CD14-positive monocyte (primary cell): ENCODE data around the gene PCARE. TPM values are rescaled to one million over a fixed set of nuclear protein-coding genes. Genes with fewer than 3 reads are reported as not detected.
A peak's percentile ranks its signal among the peaks of the same experiment; 100 is the strongest.

Experiments used
- DNase-seq, 3 donors: peaks; one replicate each; pipeline ENCODE4 v3.0.0-alpha.2; 2011 to 2022
- H2AFZ ChIP-seq: 2 replicates; pipeline ENCODE4 v1.6.0; 2012; ENCODE audit warnings: mild to moderate bottlenecking, low read depth, low read length, inconsistent platforms; ENCODE audit not compliant: insufficient read depth, poor library complexity, severe bottlenecking
- H3K27ac ChIP-seq, 2 donors: 1 replicate in 1 of 2; 2 replicates in 1 of 2; pipeline ENCODE4 v1.5.1; 2012 to 2013; ENCODE audit warnings: low read length in 2 of 2, control low read depth in 1 of 2, inconsistent platforms in 1 of 2, low read depth in 1 of 2, mild to moderate bottlenecking in 1 of 2
- H3K27me3 ChIP-seq, 2 donors: one replicate each; pipeline versions ENCODE4 v1.6.0 to v1.6.1; 2011 to 2013; ENCODE audit warnings: low read length in 2 of 2; ENCODE audit not compliant: control insufficient read depth in 2 of 2, insufficient read depth in 2 of 2
- H3K36me3 ChIP-seq, 2 donors: replicated peaks in 1 of 2; 1 replicate in 1 of 2; 2 replicates in 1 of 2; pipeline versions ENCODE4 v1.5.1 to v1.6.1; 2012 to 2013; ENCODE audit warnings: low read length in 2 of 2, control low read depth in 1 of 2, inconsistent platforms in 1 of 2, mild to moderate bottlenecking in 1 of 2; ENCODE audit not compliant: insufficient read depth in 2 of 2, control insufficient read depth in 1 of 2
- H3K4me1 ChIP-seq, 2 donors: 1 replicate in 1 of 2; 2 replicates in 1 of 2; pipeline versions ENCODE4 v1.5.1 to v1.6.1; 2012 to 2013; ENCODE audit warnings: low read length in 2 of 2, control low read depth in 1 of 2, inconsistent platforms in 1 of 2, mild to moderate bottlenecking in 1 of 2, moderate library complexity in 1 of 2; ENCODE audit not compliant: insufficient read depth in 2 of 2, control insufficient read depth in 1 of 2
- H3K4me2 ChIP-seq: replicated peaks from 2 replicates; pipeline ENCODE3; 2012; ENCODE audit warnings: low read length, moderate library complexity, mild to moderate bottlenecking; ENCODE audit not compliant: poor library complexity, severe bottlenecking; ENCODE audit errors: extremely low read depth
- H3K4me3 ChIP-seq, 3 experiments: fragments of 200-600 bp in 1 of 3; sonication (generic) in 1 of 3; replicated peaks in 1 of 3; 1 replicate in 2 of 3; 2 replicates in 1 of 3; pipeline ENCODE4 v1.5.1; 2011 to 2013; ENCODE audit warnings: low read length in 3 of 3, mild to moderate bottlenecking in 3 of 3, control low read depth in 2 of 3, low read depth in 2 of 3, inconsistent platforms in 1 of 3, moderate library complexity in 1 of 3
- H3K79me2 ChIP-seq: 2 replicates; pipeline ENCODE4 v1.6.0; 2012; ENCODE audit warnings: mild to moderate bottlenecking, control low read depth, inconsistent platforms, low read length, moderate library complexity; ENCODE audit not compliant: insufficient read depth
- H3K9ac ChIP-seq: 2 replicates; pipeline ENCODE4 v1.6.0; 2017; ENCODE audit warnings: low read length, mild to moderate bottlenecking; ENCODE audit not compliant: insufficient read depth, poor library complexity, severe bottlenecking
- H3K9me3 ChIP-seq, 2 donors: replicated peaks in 1 of 2; 1 replicate in 1 of 2; 2 replicates in 1 of 2; pipeline versions ENCODE4 v1.5.1 to v1.6.1; 2012 to 2013; ENCODE audit warnings: low read length in 2 of 2, control low read depth in 1 of 2; ENCODE audit not compliant: control insufficient read depth in 1 of 2, insufficient read depth in 1 of 2
- H4K20me1 ChIP-seq: 2 replicates; pipeline ENCODE4 v1.6.0; 2012; ENCODE audit warnings: mild to moderate bottlenecking, low read length, control low read depth, moderate library complexity; ENCODE audit not compliant: insufficient read depth
- H3K27ac Mint-ChIP-seq, 7 donors: one replicate each; pipeline ENCODE4 v1.8.0; 2020; ENCODE audit warnings: mild to moderate bottlenecking in 7 of 7, mixed read lengths in 7 of 7, moderate library complexity in 6 of 7, inconsistent platforms in 2 of 7
- H3K27me3 Mint-ChIP-seq, 3 donors: one replicate each; pipeline ENCODE4 v1.8.0; 2021 to 2022; ENCODE audit warnings: low read depth in 3 of 3, mild to moderate bottlenecking in 3 of 3, mixed read lengths in 3 of 3, moderate library complexity in 3 of 3, inconsistent platforms in 1 of 3
- H3K36me3 Mint-ChIP-seq, 2 donors: one replicate each; pipeline ENCODE4 v1.8.0; 2020; ENCODE audit warnings: mixed read lengths in 2 of 2, inconsistent platforms in 1 of 2, mild to moderate bottlenecking in 1 of 2
- H3K4me1 Mint-ChIP-seq: one replicate; pipeline ENCODE4 v1.8.0; 2020; ENCODE audit warnings: mild to moderate bottlenecking, mixed read lengths
- H3K4me3 Mint-ChIP-seq, 2 donors: one replicate each; pipeline ENCODE4 v1.8.0; 2020; ENCODE audit warnings: mild to moderate bottlenecking in 2 of 2, mixed read lengths in 2 of 2, moderate library complexity in 1 of 2
- H3K9me3 Mint-ChIP-seq, 7 donors: one replicate each; pipeline ENCODE4 v1.8.0; 2020 to 2022; ENCODE audit warnings: mixed read lengths in 7 of 7, mild to moderate bottlenecking in 6 of 7, moderate library complexity in 6 of 7, inconsistent platforms in 2 of 7
- WGBS: methylation state at CpG from one replicate; pipeline ENCODE4 v1.1.5; 2013; ENCODE audit warnings: missing lambda C conversion rate; ENCODE audit not compliant: insufficient coverage; 5-methylcytosine and 5-hydroxymethylcytosine counted together
- intact Hi-C, 2 donors: fragments of 100-400 bp; cut with micrococcal nuclease; formaldehyde crosslinking; loops; one replicate each; pipeline versions ENCODE4 v1.15.0 to v1.15.1; 2023
- polyA plus RNA-seq, 3 donors: library from polyadenylated mRNA; depleted of rRNA in 1 of 3; unstranded in 2 of 3; stranded (reverse) in 1 of 3; fragments of 300-500 nt in 2 of 3; fragments of >200 nt in 1 of 3; fragmentation: Illumina TruSeq in 2 of 3; gene quantifications; 1 replicate in 2 of 3; 2 replicates in 1 of 3; pipeline ENCODE4 v1.2.3, GENCODE V29; 2012 to 2021
- TF ChIP-seq, protein P1 (sequence below): fragments of 200-600 bp; IDR thresholded peaks from one replicate; pipeline ENCODE4 v1.8.0; 2022; ENCODE audit warnings: antibody characterized with exemption, mild to moderate bottlenecking

Gene PCARE
- polyA plus RNA-seq, 3 donors = not detected

GRCh38 chr2:29021886-29022285 is 52.4 kb downstream of the PCARE start:
- no peaks in the 10 kb centered on the region for H4K20me1 ChIP-seq
- no peak overlapping the region for H3K9ac ChIP-seq
- peaks cover 9 to 14% of the 10 kb centered on the region in 2 donors for H3K4me1 ChIP-seq
- H3K9me3 ChIP-seq = no peaks in the 10 kb centered on the region
- no peak overlapping the region for H3K4me3 ChIP-seq
- H3K4me2 ChIP-seq = no peak overlapping the region
- Mint-ChIP-seq H3K27me3 (peaks cover 0 to 6% (median 0%) of the 10 kb centered on the region in 3 donors), H3K9me3 (peaks cover 0 to 2% (median 0%) of the 10 kb centered on the region in 7 donors), H3K27ac (no peak overlapping the region), H3K36me3 (peaks cover 0 to 1% of the 10 kb centered on the region in 2 donors), H3K4me1 (peaks cover 12% of the 10 kb centered on the region), H3K4me3 (no peak overlapping the region)
- no peak overlapping the region for H2AFZ ChIP-seq
- H3K79me2 ChIP-seq = no peaks in the 10 kb centered on the region
- no peak overlapping the region for H3K27ac ChIP-seq
- TF ChIP-seq, protein P1, sequence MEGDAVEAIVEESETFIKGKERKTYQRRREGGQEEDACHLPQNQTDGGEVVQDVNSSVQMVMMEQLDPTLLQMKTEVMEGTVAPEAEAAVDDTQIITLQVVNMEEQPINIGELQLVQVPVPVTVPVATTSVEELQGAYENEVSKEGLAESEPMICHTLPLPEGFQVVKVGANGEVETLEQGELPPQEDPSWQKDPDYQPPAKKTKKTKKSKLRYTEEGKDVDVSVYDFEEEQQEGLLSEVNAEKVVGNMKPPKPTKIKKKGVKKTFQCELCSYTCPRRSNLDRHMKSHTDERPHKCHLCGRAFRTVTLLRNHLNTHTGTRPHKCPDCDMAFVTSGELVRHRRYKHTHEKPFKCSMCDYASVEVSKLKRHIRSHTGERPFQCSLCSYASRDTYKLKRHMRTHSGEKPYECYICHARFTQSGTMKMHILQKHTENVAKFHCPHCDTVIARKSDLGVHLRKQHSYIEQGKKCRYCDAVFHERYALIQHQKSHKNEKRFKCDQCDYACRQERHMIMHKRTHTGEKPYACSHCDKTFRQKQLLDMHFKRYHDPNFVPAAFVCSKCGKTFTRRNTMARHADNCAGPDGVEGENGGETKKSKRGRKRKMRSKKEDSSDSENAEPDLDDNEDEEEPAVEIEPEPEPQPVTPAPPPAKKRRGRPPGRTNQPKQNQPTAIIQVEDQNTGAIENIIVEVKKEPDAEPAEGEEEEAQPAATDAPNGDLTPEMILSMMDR = no peak
- no peaks in the 10 kb centered on the region for H3K27me3 ChIP-seq
- no peak for DNase-seq
- intact Hi-C loops = no loop called here
- 97% methylated on average over 7 of the region's 11 CpGs for WGBS
- H3K36me3 ChIP-seq = no peaks in the 10 kb centered on the region

GRCh38 chr2:29017716-29018435 is 56.4 kb downstream of the PCARE start:
- H2AFZ ChIP-seq = no peak overlapping the region
- peaks cover 0 to 2% (median 0%) of the 10 kb centered on the region in 7 donors for H3K9me3 Mint-ChIP-seq
- no peaks in the 10 kb centered on the region for H3K36me3 ChIP-seq
- H3K27ac ChIP-seq = peak overlapping the region in 1 of 2 donors; percentile 26
- H3K27me3 ChIP-seq = no peaks in the 10 kb centered on the region
- peaks cover 0 to 5% of the 10 kb centered on the region in 2 donors for H3K36me3 Mint-ChIP-seq
- peak overlapping the region; percentile 29 for H3K9ac ChIP-seq
- H4K20me1 ChIP-seq = no peaks in the 10 kb centered on the region
- no peak overlapping the region for H3K4me3 ChIP-seq
- H3K27ac Mint-ChIP-seq = peak overlapping the region in 6 of 7 donors; percentile 10 to 86 (median 74)
- H3K4me1 ChIP-seq = peaks cover 37 to 45% of the 10 kb centered on the region in 2 donors
- peak in 2 of 3 donors; percentile 46 to 64 for DNase-seq
- WGBS = 85% methylated on average over 16 of the region's 19 CpGs
- TF ChIP-seq, protein P1 = no peak
- intact Hi-C loops = loop anchor here in 1 of 2 donors (1.0 to 10.0 kb wide), 3 partner anchors 30 to 97 kb away; partner anchors contain the start of gene CLIP4
- no peaks in the 10 kb centered on the region for H3K9me3 ChIP-seq
- H3K4me3 Mint-ChIP-seq = no peak overlapping the region
- no peak overlapping the region for H3K4me2 ChIP-seq
- H3K79me2 ChIP-seq = no peaks in the 10 kb centered on the region
- peaks cover 4 to 7% (median 5%) of the 10 kb centered on the region in 3 donors for H3K27me3 Mint-ChIP-seq
- H3K4me1 Mint-ChIP-seq = peaks cover 45% of the 10 kb centered on the region
